ENCODE data around the gene CACTIN.

- TF ChIP-seq, protein P1, sequence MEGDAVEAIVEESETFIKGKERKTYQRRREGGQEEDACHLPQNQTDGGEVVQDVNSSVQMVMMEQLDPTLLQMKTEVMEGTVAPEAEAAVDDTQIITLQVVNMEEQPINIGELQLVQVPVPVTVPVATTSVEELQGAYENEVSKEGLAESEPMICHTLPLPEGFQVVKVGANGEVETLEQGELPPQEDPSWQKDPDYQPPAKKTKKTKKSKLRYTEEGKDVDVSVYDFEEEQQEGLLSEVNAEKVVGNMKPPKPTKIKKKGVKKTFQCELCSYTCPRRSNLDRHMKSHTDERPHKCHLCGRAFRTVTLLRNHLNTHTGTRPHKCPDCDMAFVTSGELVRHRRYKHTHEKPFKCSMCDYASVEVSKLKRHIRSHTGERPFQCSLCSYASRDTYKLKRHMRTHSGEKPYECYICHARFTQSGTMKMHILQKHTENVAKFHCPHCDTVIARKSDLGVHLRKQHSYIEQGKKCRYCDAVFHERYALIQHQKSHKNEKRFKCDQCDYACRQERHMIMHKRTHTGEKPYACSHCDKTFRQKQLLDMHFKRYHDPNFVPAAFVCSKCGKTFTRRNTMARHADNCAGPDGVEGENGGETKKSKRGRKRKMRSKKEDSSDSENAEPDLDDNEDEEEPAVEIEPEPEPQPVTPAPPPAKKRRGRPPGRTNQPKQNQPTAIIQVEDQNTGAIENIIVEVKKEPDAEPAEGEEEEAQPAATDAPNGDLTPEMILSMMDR (IDR thresholded peaks at IDR 0.05) = no peak
- TF ChIP-seq POLR2A (IDR thresholded peaks at IDR 0.05) = no peak
These were observed 25.8 kb upstream of the CACTIN start for GRCh38 chr19:3652422-3652821.
